ENCODE data around the gene SCAPER. TPM values are rescaled to one million over a fixed set of nuclear protein-coding genes. Genes with fewer than 3 reads are reported as not detected.

Gene SCAPER
- polyA plus RNA-seq, 1 donor from 2014 or later, result 77.1 TPM

- no peaks in the 10 kb centered on the region for H3K9me2 ChIP-seq (ENCODE audit: insufficient read depth, low read length)
- H2AFZ ChIP-seq (ENCODE audit: low read depth, low read length), result no peak overlapping the region
- no peaks in the 10 kb centered on the region for H3K79me2 ChIP-seq (replicated peaks; ENCODE audit: insufficient read depth, low read length)
- H3F3A ChIP-seq (ENCODE audit: insufficient read depth, low read length, poor library complexity, severe bottlenecking), result no peaks in the 10 kb centered on the region
- H3K9ac ChIP-seq (ENCODE audit: low read length), result no peak overlapping the region
- H3K9me3 ChIP-seq (ENCODE audit: low read length), result no peaks in the 10 kb centered on the region
- H3K27me3 ChIP-seq (ENCODE audit: insufficient read depth, low read depth, low read length), result no peaks in the 10 kb centered on the region
- TF ChIP-seq TAF1 (IDR thresholded peaks at IDR 0.05; ENCODE audit: low read depth), result no peak
- TF ChIP-seq, protein P1, sequence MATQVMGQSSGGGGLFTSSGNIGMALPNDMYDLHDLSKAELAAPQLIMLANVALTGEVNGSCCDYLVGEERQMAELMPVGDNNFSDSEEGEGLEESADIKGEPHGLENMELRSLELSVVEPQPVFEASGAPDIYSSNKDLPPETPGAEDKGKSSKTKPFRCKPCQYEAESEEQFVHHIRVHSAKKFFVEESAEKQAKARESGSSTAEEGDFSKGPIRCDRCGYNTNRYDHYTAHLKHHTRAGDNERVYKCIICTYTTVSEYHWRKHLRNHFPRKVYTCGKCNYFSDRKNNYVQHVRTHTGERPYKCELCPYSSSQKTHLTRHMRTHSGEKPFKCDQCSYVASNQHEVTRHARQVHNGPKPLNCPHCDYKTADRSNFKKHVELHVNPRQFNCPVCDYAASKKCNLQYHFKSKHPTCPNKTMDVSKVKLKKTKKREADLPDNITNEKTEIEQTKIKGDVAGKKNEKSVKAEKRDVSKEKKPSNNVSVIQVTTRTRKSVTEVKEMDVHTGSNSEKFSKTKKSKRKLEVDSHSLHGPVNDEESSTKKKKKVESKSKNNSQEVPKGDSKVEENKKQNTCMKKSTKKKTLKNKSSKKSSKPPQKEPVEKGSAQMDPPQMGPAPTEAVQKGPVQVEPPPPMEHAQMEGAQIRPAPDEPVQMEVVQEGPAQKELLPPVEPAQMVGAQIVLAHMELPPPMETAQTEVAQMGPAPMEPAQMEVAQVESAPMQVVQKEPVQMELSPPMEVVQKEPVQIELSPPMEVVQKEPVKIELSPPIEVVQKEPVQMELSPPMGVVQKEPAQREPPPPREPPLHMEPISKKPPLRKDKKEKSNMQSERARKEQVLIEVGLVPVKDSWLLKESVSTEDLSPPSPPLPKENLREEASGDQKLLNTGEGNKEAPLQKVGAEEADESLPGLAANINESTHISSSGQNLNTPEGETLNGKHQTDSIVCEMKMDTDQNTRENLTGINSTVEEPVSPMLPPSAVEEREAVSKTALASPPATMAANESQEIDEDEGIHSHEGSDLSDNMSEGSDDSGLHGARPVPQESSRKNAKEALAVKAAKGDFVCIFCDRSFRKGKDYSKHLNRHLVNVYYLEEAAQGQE (IDR thresholded peaks at IDR 0.05; ENCODE audit: borderline replicate concordance), result no peak
- TF ChIP-seq, protein P2, sequence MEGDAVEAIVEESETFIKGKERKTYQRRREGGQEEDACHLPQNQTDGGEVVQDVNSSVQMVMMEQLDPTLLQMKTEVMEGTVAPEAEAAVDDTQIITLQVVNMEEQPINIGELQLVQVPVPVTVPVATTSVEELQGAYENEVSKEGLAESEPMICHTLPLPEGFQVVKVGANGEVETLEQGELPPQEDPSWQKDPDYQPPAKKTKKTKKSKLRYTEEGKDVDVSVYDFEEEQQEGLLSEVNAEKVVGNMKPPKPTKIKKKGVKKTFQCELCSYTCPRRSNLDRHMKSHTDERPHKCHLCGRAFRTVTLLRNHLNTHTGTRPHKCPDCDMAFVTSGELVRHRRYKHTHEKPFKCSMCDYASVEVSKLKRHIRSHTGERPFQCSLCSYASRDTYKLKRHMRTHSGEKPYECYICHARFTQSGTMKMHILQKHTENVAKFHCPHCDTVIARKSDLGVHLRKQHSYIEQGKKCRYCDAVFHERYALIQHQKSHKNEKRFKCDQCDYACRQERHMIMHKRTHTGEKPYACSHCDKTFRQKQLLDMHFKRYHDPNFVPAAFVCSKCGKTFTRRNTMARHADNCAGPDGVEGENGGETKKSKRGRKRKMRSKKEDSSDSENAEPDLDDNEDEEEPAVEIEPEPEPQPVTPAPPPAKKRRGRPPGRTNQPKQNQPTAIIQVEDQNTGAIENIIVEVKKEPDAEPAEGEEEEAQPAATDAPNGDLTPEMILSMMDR (IDR thresholded peaks at IDR 0.05; ENCODE audit: poor library complexity, severe bottlenecking), result no peak
- no peak for TF ChIP-seq EP300 (conservative IDR thresholded peaks at IDR 0.05; ENCODE audit: poor library complexity, severe bottlenecking)
- TF ChIP-seq SMC3 (conservative IDR thresholded peaks at IDR 0.05; ENCODE audit: poor library complexity), result no peak
- no peak for TF ChIP-seq EZH2 (IDR thresholded peaks at IDR 0.05; ENCODE audit: borderline replicate concordance, insufficient read depth, low read length, poor library complexity, severe bottlenecking)
- no peak for TF ChIP-seq RAD21 (conservative IDR thresholded peaks at IDR 0.05)
- TF ChIP-seq POLR2AphosphoS5 (IDR thresholded peaks at IDR 0.05), result no peak
- TF ChIP-seq MXI1 (conservative IDR thresholded peaks at IDR 0.05; ENCODE audit: poor library complexity, severe bottlenecking), result no peak
- H3K36me3 ChIP-seq (ENCODE audit: insufficient read depth, low read length), result peaks cover 5% of the 10 kb centered on the region
- H3K4me3 ChIP-seq (ENCODE audit: low read length), result no peak overlapping the region
- no peak overlapping the region for H3K4me2 ChIP-seq (ENCODE audit: low read length)
- H3K27ac ChIP-seq (ENCODE audit: low read length), result no peak overlapping the region
- no peaks in the 10 kb centered on the region for H4K20me1 ChIP-seq (ENCODE audit: insufficient read depth)
These were observed 109.9 kb downstream of the SCAPER start for GRCh38 chr15:76795217-76795616.

DNA sequence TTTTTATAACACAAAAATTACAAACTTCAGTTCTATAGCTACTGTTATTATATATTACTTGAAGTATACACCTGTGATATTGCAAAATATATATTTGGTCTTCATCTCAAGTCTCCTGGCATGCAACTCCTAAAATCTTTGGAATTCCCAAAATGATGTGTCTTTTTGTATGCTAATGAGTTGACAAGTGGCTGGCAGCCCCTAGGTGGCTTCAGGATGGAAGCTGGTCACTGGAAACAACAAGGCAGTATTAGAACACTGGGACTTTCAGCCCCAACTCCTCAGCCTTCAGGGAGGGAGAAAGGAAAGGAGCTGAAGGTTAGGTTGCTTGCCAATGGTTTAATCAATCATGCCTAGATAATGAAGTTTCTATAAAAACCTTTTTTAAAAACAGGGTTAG, 112.0 kb downstream of the SCAPER start:
- Histone ChIP-seq H3K79me2 (replicated peaks; ENCODE audit: insufficient read depth, low read length) (no peaks in the 10 kb centered on the region), H2AFZ (ENCODE audit: low read depth, low read length) (no peak overlapping the region), H3K9ac (ENCODE audit: low read length) (no peak overlapping the region), H3K9me2 (ENCODE audit: insufficient read depth, low read length) (no peaks in the 10 kb centered on the region), H3F3A (ENCODE audit: insufficient read depth, low read length, poor library complexity, severe bottlenecking) (no peaks in the 10 kb centered on the region), H3K4me3 (ENCODE audit: low read length) (no peak overlapping the region), H4K20me1 (ENCODE audit: insufficient read depth) (no peaks in the 10 kb centered on the region), H3K27ac (ENCODE audit: low read length) (no peak overlapping the region), H3K27me3 (ENCODE audit: insufficient read depth, low read depth, low read length) (no peaks in the 10 kb centered on the region), H3K9me3 (ENCODE audit: low read length) (no peaks in the 10 kb centered on the region), H3K4me2 (ENCODE audit: low read length) (no peak overlapping the region), H3K36me3 (ENCODE audit: insufficient read depth, low read length) (peaks cover 5% of the 10 kb centered on the region)
- TF ChIP-seq EZH2 (IDR thresholded peaks at IDR 0.05; ENCODE audit: borderline replicate concordance, insufficient read depth, low read length, poor library complexity, severe bottlenecking) (no peak), SMC3 (conservative IDR thresholded peaks at IDR 0.05; ENCODE audit: poor library complexity) (no peak), MXI1 (conservative IDR thresholded peaks at IDR 0.05; ENCODE audit: poor library complexity, severe bottlenecking) (no peak), EP300 (conservative IDR thresholded peaks at IDR 0.05; ENCODE audit: poor library complexity, severe bottlenecking) (no peak), TAF1 (IDR thresholded peaks at IDR 0.05; ENCODE audit: low read depth) (no peak), POLR2AphosphoS5 (IDR thresholded peaks at IDR 0.05) (no peak), RAD21 (conservative IDR thresholded peaks at IDR 0.05) (no peak)
- TF ChIP-seq, protein P2 (IDR thresholded peaks at IDR 0.05; ENCODE audit: poor library complexity, severe bottlenecking), result no peak
- TF ChIP-seq, protein P1 (IDR thresholded peaks at IDR 0.05; ENCODE audit: borderline replicate concordance), result no peak
